ENCODE measurements around the gene EPN3.

Gene EPN3

GRCh38 chr17:50532452-50533024 is at the start of gene EPN3:
Gene EPN3 (plus strand): TSS chr17:50532735. CDS start chr17:50536557, 3,822 bp downstream.
- Histone ChIP-seq H3K4me3 (ENCODE audit: low read length, poor library complexity, severe bottlenecking) (no peak within 1 kb of the TSS), H4K20me1 (ENCODE audit: insufficient read depth, low read length, poor library complexity, severe bottlenecking) (no peaks in the 10 kb centered on the region), H3K9me2 (replicated peaks; ENCODE audit: low read depth, low read length) (no peaks in the 10 kb centered on the region), H3F3A (ENCODE audit: low read depth) (no peaks in the 10 kb centered on the region), H3K4me2 (ENCODE audit: low read depth, low read length, poor library complexity, severe bottlenecking) (no peak within 1 kb of the TSS), H3K9ac (ENCODE audit: low read depth, low read length, poor library complexity, severe bottlenecking) (no peak within 1 kb of the TSS), H3K27me3 (ENCODE audit: insufficient read depth, low read length, poor library complexity, severe bottlenecking) (no peaks in the 10 kb centered on the region), H3K9me3 (ENCODE audit: insufficient read depth, low read depth, low read length) (no peaks in the 10 kb centered on the region), H3K36me3 (ENCODE audit: insufficient read depth, low read length) (no peaks in the 10 kb centered on the region), H3K4me1 (ENCODE audit: insufficient read depth, low read length, poor library complexity, severe bottlenecking) (no peaks in the 10 kb centered on the region), H3K79me2 (ENCODE audit: insufficient read depth, low read length) (no peaks in the 10 kb centered on the region), H2AFZ (ENCODE audit: low read length) (no peak within 1 kb of the TSS)
- no peak for TF ChIP-seq EZH2phosphoT487 (IDR thresholded peaks at IDR 0.05; ENCODE audit: borderline replicate concordance)
- no peak for TF ChIP-seq CTCF (conservative IDR thresholded peaks at IDR 0.05; ENCODE audit: low read length)

- peaks cover 6% of the 10 kb centered on the region for H4K20me1 ChIP-seq (ENCODE audit: insufficient read depth, low read length, poor library complexity, severe bottlenecking)
- no peak overlapping the region for H3K9ac ChIP-seq (ENCODE audit: low read depth, low read length, poor library complexity, severe bottlenecking)
- H3K9me3 ChIP-seq (ENCODE audit: insufficient read depth, low read depth, low read length): no peaks in the 10 kb centered on the region
- peaks cover 16% of the 10 kb centered on the region for H3K4me1 ChIP-seq (ENCODE audit: insufficient read depth, low read length, poor library complexity, severe bottlenecking)
- H3K4me3 ChIP-seq (ENCODE audit: low read length, poor library complexity, severe bottlenecking): no peak overlapping the region
- H3K4me2 ChIP-seq (ENCODE audit: low read depth, low read length, poor library complexity, severe bottlenecking): no peak overlapping the region
- peaks cover 19% of the 10 kb centered on the region; the same call in 1 of the 2 replicates for H3K79me2 ChIP-seq (ENCODE audit: insufficient read depth, low read length)
- H2AFZ ChIP-seq (ENCODE audit: low read length): no peak overlapping the region
- TF ChIP-seq EZH2phosphoT487 (IDR thresholded peaks at IDR 0.05; ENCODE audit: borderline replicate concordance) (no peak), CTCF (conservative IDR thresholded peaks at IDR 0.05; ENCODE audit: low read length) (no peak)
- peaks cover 4% of the 10 kb centered on the region for H3F3A ChIP-seq (ENCODE audit: low read depth)
- no peaks in the 10 kb centered on the region for H3K9me2 ChIP-seq (replicated peaks; ENCODE audit: low read depth, low read length)
- H3K36me3 ChIP-seq (ENCODE audit: insufficient read depth, low read length): peaks cover 21% of the 10 kb centered on the region; the same call in 1 of the 2 replicates
- H3K27me3 ChIP-seq (ENCODE audit: insufficient read depth, low read length, poor library complexity, severe bottlenecking): no peaks in the 10 kb centered on the region
These were observed 49.3 kb upstream of the EPN3 start for GRCh38 chr17:50483266-50483665.

- H3F3A ChIP-seq (ENCODE audit: low read depth): no peaks in the 10 kb centered on the region
- no peak overlapping the region for H3K4me3 ChIP-seq (ENCODE audit: low read length, poor library complexity, severe bottlenecking)
- no peaks in the 10 kb centered on the region for H3K27me3 ChIP-seq (ENCODE audit: insufficient read depth, low read length, poor library complexity, severe bottlenecking)
- H2AFZ ChIP-seq (ENCODE audit: low read length): no peak overlapping the region
- H3K9me2 ChIP-seq (replicated peaks; ENCODE audit: low read depth, low read length): no peaks in the 10 kb centered on the region
- H3K9me3 ChIP-seq (ENCODE audit: insufficient read depth, low read depth, low read length): no peaks in the 10 kb centered on the region
- peaks cover 21% of the 10 kb centered on the region; the same call in 1 of the 2 replicates for H3K36me3 ChIP-seq (ENCODE audit: insufficient read depth, low read length)
- H3K79me2 ChIP-seq (ENCODE audit: insufficient read depth, low read length): peaks cover 18% of the 10 kb centered on the region; the same call in 1 of the 2 replicates
- peaks cover 13% of the 10 kb centered on the region for H3K4me1 ChIP-seq (ENCODE audit: insufficient read depth, low read length, poor library complexity, severe bottlenecking)
- H3K9ac ChIP-seq (ENCODE audit: low read depth, low read length, poor library complexity, severe bottlenecking): no peak overlapping the region
- TF ChIP-seq CTCF (conservative IDR thresholded peaks at IDR 0.05; ENCODE audit: low read length): no peak
- no peak for TF ChIP-seq EZH2phosphoT487 (IDR thresholded peaks at IDR 0.05; ENCODE audit: borderline replicate concordance)
- peaks cover 5% of the 10 kb centered on the region for H4K20me1 ChIP-seq (ENCODE audit: insufficient read depth, low read length, poor library complexity, severe bottlenecking)
- no peak overlapping the region for H3K4me2 ChIP-seq (ENCODE audit: low read depth, low read length, poor library complexity, severe bottlenecking)
These were observed 48.0 kb upstream of the EPN3 start for GRCh38 chr17:50484386-50485155.

Data from Loucy (cell line).